Measurements from ENCODE around the gene LRCH2. TPM values are rescaled to one million over a fixed set of nuclear protein-coding genes. Genes with fewer than 3 reads are reported as not detected.

LRCH2 gene
- total RNA-seq, 2 experiments from 2014 or later, result not detected

- intact Hi-C loops (cut with micrococcal nuclease; ENCODE audit: unreplicated experiment), result no loop called here
- DNase-seq (ENCODE audit: low spot score), result no peak
- BruUV-seq (replicated peaks), result no TSS peak
Observed at GRCh38 chrX:115237056-115237455, 3.2 kb upstream of the LRCH2 start.

GRCh38 chrX:115236560-115236959 is 2.7 kb upstream of the LRCH2 start:
- Histone ChIP-seq H3K9me3 (ENCODE audit: low read length) (no peaks in the 10 kb centered on the region), H3K4me3 (ENCODE audit: low read depth, low read length, poor library complexity, severe bottlenecking) (no peak overlapping the region), H3K9me2 (ENCODE audit: insufficient read depth, low read length) (no peaks in the 10 kb centered on the region), H3K36me3 (ENCODE audit: insufficient read depth, low read length) (no peaks in the 10 kb centered on the region), H3K4me1 (ENCODE audit: insufficient read depth, low read length, poor library complexity, severe bottlenecking) (no peaks in the 10 kb centered on the region), H3K27ac (ENCODE audit: low read depth, low read length, poor library complexity, severe bottlenecking) (no peak overlapping the region), H2AFZ (ENCODE audit: low read length) (no peak overlapping the region), H3K4me2 (ENCODE audit: low read length) (no peak overlapping the region), H4K20me1 (ENCODE audit: insufficient read depth, low read length) (no peaks in the 10 kb centered on the region), H3K79me2 (ENCODE audit: insufficient read depth, low read depth, low read length) (no peaks in the 10 kb centered on the region)
- ChIA-PET POLR2A (no interaction called here), CTCF (ENCODE audit: unreplicated experiment) (no interaction called here)
- intact Hi-C loops (cut with micrococcal nuclease; ENCODE audit: unreplicated experiment), result no loop called here
- no peak for TF ChIP-seq EZH2phosphoT487 (IDR thresholded peaks at IDR 0.05; ENCODE audit: borderline replicate concordance, low read depth, low read length)
- no peak for TF ChIP-seq CTCF (conservative IDR thresholded peaks at IDR 0.05; ENCODE audit: low read length)
- no TSS peak for BruUV-seq (replicated peaks)
- DNase-seq (ENCODE audit: low spot score), result no peak

More at GRCh38 chrX:115237056-115237455, 3.2 kb upstream of the LRCH2 start:
- no peak for TF ChIP-seq EZH2phosphoT487 (IDR thresholded peaks at IDR 0.05; ENCODE audit: borderline replicate concordance, low read depth, low read length)
- no peak for TF ChIP-seq CTCF (conservative IDR thresholded peaks at IDR 0.05; ENCODE audit: low read length)
- Histone ChIP-seq H3K4me3 (ENCODE audit: low read depth, low read length, poor library complexity, severe bottlenecking) (no peak overlapping the region), H3K4me2 (ENCODE audit: low read length) (no peak overlapping the region), H3K27ac (ENCODE audit: low read depth, low read length, poor library complexity, severe bottlenecking) (no peak overlapping the region), H4K20me1 (ENCODE audit: insufficient read depth, low read length) (no peaks in the 10 kb centered on the region), H3K36me3 (ENCODE audit: insufficient read depth, low read length) (no peaks in the 10 kb centered on the region), H3K4me1 (ENCODE audit: insufficient read depth, low read length, poor library complexity, severe bottlenecking) (no peaks in the 10 kb centered on the region), H3K79me2 (ENCODE audit: insufficient read depth, low read depth, low read length) (no peaks in the 10 kb centered on the region), H3K9me3 (ENCODE audit: low read length) (no peaks in the 10 kb centered on the region), H2AFZ (ENCODE audit: low read length) (no peak overlapping the region), H3K9me2 (ENCODE audit: insufficient read depth, low read length) (no peaks in the 10 kb centered on the region)
- ChIA-PET POLR2A (no interaction called here), CTCF (ENCODE audit: unreplicated experiment) (no interaction called here)

- no peaks in the 10 kb centered on the region for H3K9me3 ChIP-seq (ENCODE audit: low read length)
- H3K36me3 ChIP-seq (ENCODE audit: insufficient read depth, low read length), result no peaks in the 10 kb centered on the region
- CTCF ChIA-PET (ENCODE audit: unreplicated experiment), result no interaction called here
- BruUV-seq (replicated peaks), result no TSS peak
- H3K4me2 ChIP-seq (ENCODE audit: low read length), result no peak overlapping the region
- no peak overlapping the region for H3K27ac ChIP-seq (ENCODE audit: low read depth, low read length, poor library complexity, severe bottlenecking)
- H3K9me2 ChIP-seq (ENCODE audit: insufficient read depth, low read length), result no peaks in the 10 kb centered on the region
- intact Hi-C loops (cut with micrococcal nuclease; ENCODE audit: unreplicated experiment), result no loop called here
- H4K20me1 ChIP-seq (ENCODE audit: insufficient read depth, low read length), result no peaks in the 10 kb centered on the region
- no peak for DNase-seq (ENCODE audit: low spot score)
- H2AFZ ChIP-seq (ENCODE audit: low read length), result no peak overlapping the region
- H3K4me3 ChIP-seq (ENCODE audit: low read depth, low read length, poor library complexity, severe bottlenecking), result no peak overlapping the region
- no peak for TF ChIP-seq CTCF (conservative IDR thresholded peaks at IDR 0.05; ENCODE audit: low read length)
- H3K4me1 ChIP-seq (ENCODE audit: insufficient read depth, low read length, poor library complexity, severe bottlenecking), result no peaks in the 10 kb centered on the region
- POLR2A ChIA-PET, result no interaction called here
- no peaks in the 10 kb centered on the region for H3K79me2 ChIP-seq (ENCODE audit: insufficient read depth, low read depth, low read length)
Observed at GRCh38 chrX:115234461-115234860, 565 bp upstream of the LRCH2 start.

All from OCI-LY7 (cell line).